ENCODE measurements around the gene UFSP2. TPM values are rescaled to one million over a fixed set of nuclear protein-coding genes. Genes with fewer than 3 reads are reported as not detected.

Gene UFSP2
- total RNA-seq, 1 donor from 2014 or later = 27.5 TPM

DNA sequence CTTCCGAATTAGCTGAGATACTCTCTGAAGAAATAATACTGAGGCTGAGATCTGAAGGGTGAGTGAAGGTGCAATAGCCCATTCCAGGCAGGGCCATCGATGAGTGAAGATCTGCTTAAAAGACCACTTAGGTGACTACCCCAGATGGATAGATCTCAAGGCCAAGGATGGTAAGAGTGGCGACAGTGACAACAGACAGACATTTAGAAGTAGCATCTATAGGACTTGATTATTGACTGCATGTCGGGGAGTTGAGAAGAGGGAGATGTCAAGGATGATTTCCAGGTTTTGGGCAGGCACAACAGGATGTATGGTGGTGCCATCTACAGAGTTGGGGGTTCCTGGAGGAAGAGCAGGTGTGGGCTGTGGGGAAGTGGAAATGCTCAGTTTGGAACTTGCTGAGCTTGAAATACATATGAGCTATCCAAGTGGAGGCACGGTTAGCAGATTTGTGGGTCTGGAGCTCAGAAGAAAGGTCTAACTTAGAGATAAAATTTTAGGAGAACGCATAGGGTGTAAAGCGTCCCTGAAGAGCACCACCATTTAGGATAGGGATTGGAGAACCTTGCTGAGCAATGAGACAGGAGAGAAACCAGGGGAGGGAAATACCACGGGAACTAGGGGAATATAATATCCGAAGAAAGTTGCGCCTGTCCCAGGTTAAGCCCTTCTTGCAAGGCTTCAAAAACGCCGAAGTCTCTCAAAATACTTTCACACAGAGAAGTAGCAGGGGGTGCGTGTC, 688 bp downstream of the UFSP2 start:
- H3K4me3 Mint-ChIP-seq (ENCODE audit: unreplicated experiment) = peak overlapping the region; percentile 94

DNA sequence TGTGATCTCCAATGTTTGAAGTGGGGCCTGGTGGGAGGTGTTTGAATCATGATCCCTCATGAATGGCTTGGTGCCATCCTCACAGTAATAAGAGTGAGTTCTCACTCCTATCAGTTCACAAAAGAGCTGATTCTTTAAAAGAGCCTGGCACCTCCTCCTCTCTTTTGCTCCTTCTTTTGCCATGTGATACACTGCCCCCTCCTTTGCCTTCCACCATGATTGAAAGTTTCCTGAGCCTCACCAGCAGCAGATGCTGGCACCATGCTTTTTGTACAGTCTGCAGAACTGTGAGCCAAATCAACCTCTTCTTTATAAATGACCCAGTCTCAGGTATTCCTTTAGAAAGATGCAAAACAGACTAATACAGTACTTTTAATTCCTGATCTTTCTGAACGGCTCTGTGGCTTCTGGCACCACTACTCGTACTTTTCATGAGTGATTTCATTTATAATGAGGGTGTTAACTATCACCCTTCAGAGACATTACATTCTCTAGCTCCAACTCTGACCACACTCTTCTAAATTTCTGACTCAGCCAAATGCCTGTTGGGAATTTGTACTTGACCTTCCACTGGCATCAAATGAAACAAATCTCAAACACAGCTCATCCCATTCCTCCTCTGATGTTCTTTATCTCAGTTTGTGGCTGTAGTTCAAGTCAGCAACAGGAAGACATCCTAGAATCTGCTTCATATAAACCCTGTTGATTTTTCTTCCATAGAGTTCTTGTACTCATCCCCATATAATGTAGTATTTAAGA, 4.2 kb downstream of the UFSP2 start:
- TF ChIP-seq EZH2 (IDR thresholded peaks at IDR 0.05; ENCODE audit: insufficient read depth, low read length) = no peak
- TF ChIP-seq CTCF (IDR thresholded peaks at IDR 0.05; ENCODE audit: insufficient read depth, low read depth, low read length) = no peak
- peaks cover 29% of the 10 kb centered on the region for H3K79me2 ChIP-seq (ENCODE audit: insufficient read depth, low read length)
- Mint-ChIP-seq H3K4me3 (ENCODE audit: unreplicated experiment) (no peak overlapping the region), H3K27me3 (ENCODE audit: low read depth, unreplicated experiment) (no peaks in the 10 kb centered on the region), H3K27ac (ENCODE audit: unreplicated experiment) (no peak overlapping the region), H3K36me3 (ENCODE audit: low read depth, unreplicated experiment) (peaks cover 6% of the 10 kb centered on the region), H3K4me1 (ENCODE audit: low read depth, unreplicated experiment) (peaks cover 21% of the 10 kb centered on the region), H3K9me3 (ENCODE audit: unreplicated experiment) (no peaks in the 10 kb centered on the region)
- no peaks in the 10 kb centered on the region for H3K27me3 ChIP-seq (ENCODE audit: insufficient read depth, low read length)
- H3K4me2 ChIP-seq (ENCODE audit: low read length) = peak overlapping the region; percentile 49
- FAIRE-seq (peak; percentile 32), DNase-seq (ENCODE audit: low read depth) (peak; percentile 87)
- H3K9me3 ChIP-seq (ENCODE audit: insufficient read depth, low read depth, low read length) = no peaks in the 10 kb centered on the region
- no peak overlapping the region for H3K4me3 ChIP-seq (ENCODE audit: insufficient read depth, low read depth, low read length)
- H3K27ac ChIP-seq (ENCODE audit: low read depth, low read length) = no peak overlapping the region
- H3K9ac ChIP-seq (ENCODE audit: low read length) = no peak overlapping the region
- H3K36me3 ChIP-seq (ENCODE audit: insufficient read depth, low read length) = peaks cover 12% of the 10 kb centered on the region
- H3K4me1 ChIP-seq (ENCODE audit: insufficient read depth, low read length) = peaks cover 15% of the 10 kb centered on the region
- H2AFZ ChIP-seq (ENCODE audit: low read depth, low read length) = no peak overlapping the region
- no peaks in the 10 kb centered on the region for H4K20me1 ChIP-seq (ENCODE audit: insufficient read depth, low read length)

More for the DNA sequence above, 688 bp downstream of the UFSP2 start:
- Mint-ChIP-seq H3K4me1 (ENCODE audit: low read depth, unreplicated experiment) (peaks cover 21% of the 10 kb centered on the region), H3K27me3 (ENCODE audit: low read depth, unreplicated experiment) (no peaks in the 10 kb centered on the region), H3K9me3 (ENCODE audit: unreplicated experiment) (no peaks in the 10 kb centered on the region), H3K27ac (ENCODE audit: unreplicated experiment) (peak overlapping the region; percentile 100), H3K36me3 (ENCODE audit: low read depth, unreplicated experiment) (no peaks in the 10 kb centered on the region)
- H4K20me1 ChIP-seq (ENCODE audit: insufficient read depth, low read length) = no peaks in the 10 kb centered on the region
- peak overlapping the region; percentile 97 for H3K9ac ChIP-seq (ENCODE audit: low read length)
- H3K4me1 ChIP-seq (ENCODE audit: insufficient read depth, low read length) = peaks cover 15% of the 10 kb centered on the region
- H3K79me2 ChIP-seq (ENCODE audit: insufficient read depth, low read length) = peaks cover 29% of the 10 kb centered on the region
- FAIRE-seq (no peak), DNase-seq (ENCODE audit: low read depth) (peak; percentile 3)
- no peak for TF ChIP-seq CTCF (IDR thresholded peaks at IDR 0.05; ENCODE audit: insufficient read depth, low read depth, low read length)
- TF ChIP-seq EZH2 (IDR thresholded peaks at IDR 0.05; ENCODE audit: insufficient read depth, low read length) = no peak
- peaks cover 3% of the 10 kb centered on the region for H3K36me3 ChIP-seq (ENCODE audit: insufficient read depth, low read length)
- H3K4me2 ChIP-seq (ENCODE audit: low read length) = peak overlapping the region; percentile 86
- H3K27me3 ChIP-seq (ENCODE audit: insufficient read depth, low read length) = no peaks in the 10 kb centered on the region
- peak overlapping the region; percentile 100 for H3K27ac ChIP-seq (ENCODE audit: low read depth, low read length)
- no peaks in the 10 kb centered on the region for H3K9me3 ChIP-seq (ENCODE audit: insufficient read depth, low read depth, low read length)
- H3K4me3 ChIP-seq (ENCODE audit: insufficient read depth, low read depth, low read length) = peak overlapping the region; percentile 94
- H2AFZ ChIP-seq (ENCODE audit: low read depth, low read length) = peak overlapping the region; percentile 98
